WERI-Rb-1 (cell line): ENCODE data around the gene PXK.

ENCODE experiments used
- DNase-seq: peaks from one replicate; pipeline ENCODE4 v3.0.0-alpha.2; 2020
- H3K27ac ChIP-seq: fragments of 250-450 bp; sonication (Bioruptor Pico); 2 replicates; pipeline ENCODE4 v1.5.1; 2020; ENCODE audit warnings: mild to moderate bottlenecking, moderate library complexity
- H3K27me3 ChIP-seq: fragments of 250-450 bp; sonication (Bioruptor Pico); 2 replicates; pipeline ENCODE4 v1.5.1; 2021; ENCODE audit warnings: mild to moderate bottlenecking, low read depth, moderate library complexity; ENCODE audit not compliant: insufficient read depth, severe bottlenecking
- H3K36me3 ChIP-seq: fragments of 250-450 bp; sonication (Bioruptor Pico); 2 replicates; pipeline ENCODE4 v1.5.1; 2020; ENCODE audit warnings: mild to moderate bottlenecking, moderate library complexity
- H3K4me3 ChIP-seq: 2 replicates; pipeline ENCODE4 v1.5.1; 2011; ENCODE audit warnings: low read depth, mild to moderate bottlenecking, control low read depth, low read length
- H3K9me3 ChIP-seq: fragments of 250-450 bp; sonication (Bioruptor Pico); 2 replicates; pipeline ENCODE4 v1.5.1; 2021; ENCODE audit warnings: mild to moderate bottlenecking, moderate library complexity; ENCODE audit not compliant: severe bottlenecking
- TF ChIP-seq, protein P1 (sequence below): IDR thresholded peaks from 2 replicates; pipeline ENCODE4 v1.5.1; 2011; ENCODE audit warnings: low read depth, mild to moderate bottlenecking, control low read depth, inconsistent platforms, low read length

The PXK gene

DNA sequence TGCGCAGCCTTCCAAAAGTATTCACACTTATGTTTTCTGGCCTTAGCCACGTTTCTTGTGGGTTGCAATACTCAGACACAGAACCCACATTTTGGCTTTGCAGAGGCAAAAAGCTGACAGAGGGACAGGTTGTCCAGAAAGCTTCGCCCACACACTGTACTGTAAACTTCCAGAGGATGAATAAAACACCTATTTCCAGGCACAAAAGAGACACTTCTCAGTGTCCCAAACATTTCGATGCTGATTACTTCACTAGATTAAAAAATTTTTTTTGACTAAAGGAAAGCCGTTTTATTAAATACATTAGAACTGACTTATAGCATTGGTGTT is 131.2 kb downstream of the PXK start:
- DNase-seq: no peak
- H3K4me3 ChIP-seq: no peak overlapping the region
- H3K27ac ChIP-seq: no peak overlapping the region
- H3K9me3 ChIP-seq: no peaks in the 10 kb centered on the region
- TF ChIP-seq, protein P1, sequence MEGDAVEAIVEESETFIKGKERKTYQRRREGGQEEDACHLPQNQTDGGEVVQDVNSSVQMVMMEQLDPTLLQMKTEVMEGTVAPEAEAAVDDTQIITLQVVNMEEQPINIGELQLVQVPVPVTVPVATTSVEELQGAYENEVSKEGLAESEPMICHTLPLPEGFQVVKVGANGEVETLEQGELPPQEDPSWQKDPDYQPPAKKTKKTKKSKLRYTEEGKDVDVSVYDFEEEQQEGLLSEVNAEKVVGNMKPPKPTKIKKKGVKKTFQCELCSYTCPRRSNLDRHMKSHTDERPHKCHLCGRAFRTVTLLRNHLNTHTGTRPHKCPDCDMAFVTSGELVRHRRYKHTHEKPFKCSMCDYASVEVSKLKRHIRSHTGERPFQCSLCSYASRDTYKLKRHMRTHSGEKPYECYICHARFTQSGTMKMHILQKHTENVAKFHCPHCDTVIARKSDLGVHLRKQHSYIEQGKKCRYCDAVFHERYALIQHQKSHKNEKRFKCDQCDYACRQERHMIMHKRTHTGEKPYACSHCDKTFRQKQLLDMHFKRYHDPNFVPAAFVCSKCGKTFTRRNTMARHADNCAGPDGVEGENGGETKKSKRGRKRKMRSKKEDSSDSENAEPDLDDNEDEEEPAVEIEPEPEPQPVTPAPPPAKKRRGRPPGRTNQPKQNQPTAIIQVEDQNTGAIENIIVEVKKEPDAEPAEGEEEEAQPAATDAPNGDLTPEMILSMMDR: no peak
- no peaks in the 10 kb centered on the region for H3K36me3 ChIP-seq
- H3K27me3 ChIP-seq: no peaks in the 10 kb centered on the region

DNA sequence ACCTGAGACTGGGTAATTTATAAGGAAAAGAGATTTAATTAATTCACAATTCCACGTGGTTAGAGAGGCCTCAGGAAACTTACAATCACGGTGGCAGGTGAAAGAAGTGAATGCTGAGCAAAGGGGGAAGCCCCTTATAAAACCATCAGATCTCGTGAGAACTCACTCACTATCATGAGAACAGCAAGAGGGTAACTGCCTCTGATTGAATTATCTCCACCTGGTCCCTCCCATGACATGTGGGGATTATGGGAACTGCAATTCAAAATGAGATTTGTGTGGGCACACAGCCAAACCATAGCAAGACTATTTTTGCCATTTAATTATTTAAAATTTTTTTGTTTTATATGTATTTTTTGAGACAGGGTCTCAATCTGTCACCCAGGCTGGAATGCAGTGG is 132.2 kb downstream of the PXK start:
- TF ChIP-seq, protein P1: no peak
- Histone ChIP-seq H3K4me3 (no peak overlapping the region), H3K27me3 (no peaks in the 10 kb centered on the region), H3K9me3 (no peaks in the 10 kb centered on the region), H3K27ac (no peak overlapping the region), H3K36me3 (no peaks in the 10 kb centered on the region)
- DNase-seq: no peak

DNA sequence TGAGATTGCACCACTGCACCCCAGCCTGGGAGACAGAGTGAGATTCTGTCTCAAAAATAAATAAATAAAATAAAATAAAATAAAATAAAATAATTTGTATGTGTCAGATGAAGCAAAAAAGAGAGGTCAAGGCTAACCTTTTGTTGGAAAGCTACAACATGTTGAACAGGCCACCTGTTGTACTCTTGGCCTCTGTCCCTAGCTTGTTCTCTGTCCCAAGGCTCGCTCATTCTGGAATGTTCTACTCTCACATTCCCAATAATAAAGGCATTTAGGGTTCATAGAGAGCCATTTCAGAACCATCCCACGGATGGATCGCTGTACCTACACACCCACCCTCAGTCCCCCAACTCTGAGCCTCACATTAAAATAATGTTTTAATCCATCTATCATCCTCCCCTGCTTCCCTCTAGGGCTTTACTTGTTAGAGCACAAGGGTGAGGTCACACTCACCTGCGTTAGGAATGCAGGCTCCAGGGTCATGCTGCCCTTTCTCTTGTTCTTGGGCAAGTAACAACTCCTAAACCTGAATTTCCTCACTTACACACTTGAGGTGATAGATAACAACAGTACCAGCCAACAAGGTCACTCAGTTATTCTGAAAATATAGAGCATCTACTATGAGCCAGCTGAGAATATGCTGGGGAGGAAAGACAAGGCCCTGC is 134.3 kb downstream of the PXK start:
- no peaks in the 10 kb centered on the region for H3K27me3 ChIP-seq
- H3K27ac ChIP-seq: 0 out of 2 replicates have a peak overlapping the region, but pooled peaks have one; percentile 12
- no peak for DNase-seq
- H3K4me3 ChIP-seq: no peak overlapping the region
- TF ChIP-seq, protein P1: no peak
- no peaks in the 10 kb centered on the region for H3K9me3 ChIP-seq
- H3K36me3 ChIP-seq: no peaks in the 10 kb centered on the region

DNA sequence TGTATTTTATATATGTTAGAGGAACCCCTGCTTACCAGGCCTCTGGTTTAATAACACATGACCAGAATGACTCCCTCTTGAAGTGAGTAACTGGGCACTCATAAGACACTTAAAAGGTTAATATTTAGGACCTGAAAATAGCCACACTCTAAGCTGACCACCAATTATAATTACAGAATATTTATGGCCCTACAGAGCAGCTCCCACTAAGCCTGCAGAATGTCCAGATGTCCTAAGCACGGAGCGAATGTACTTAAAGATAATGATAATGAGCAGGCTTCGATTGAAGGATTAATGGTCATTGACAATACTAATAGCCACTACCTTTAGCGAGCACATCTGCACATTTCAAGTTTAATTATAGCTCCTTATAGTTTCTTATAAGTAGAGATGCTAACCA is 136.4 kb downstream of the PXK start:
- DNase-seq: peak; percentile 63
- H3K36me3 ChIP-seq: no peaks in the 10 kb centered on the region
- no peaks in the 10 kb centered on the region for H3K9me3 ChIP-seq
- no peaks in the 10 kb centered on the region for H3K27me3 ChIP-seq
- TF ChIP-seq, protein P1: no peak
- peak overlapping the region; percentile 24 for H3K27ac ChIP-seq
- no peak overlapping the region for H3K4me3 ChIP-seq

DNA sequence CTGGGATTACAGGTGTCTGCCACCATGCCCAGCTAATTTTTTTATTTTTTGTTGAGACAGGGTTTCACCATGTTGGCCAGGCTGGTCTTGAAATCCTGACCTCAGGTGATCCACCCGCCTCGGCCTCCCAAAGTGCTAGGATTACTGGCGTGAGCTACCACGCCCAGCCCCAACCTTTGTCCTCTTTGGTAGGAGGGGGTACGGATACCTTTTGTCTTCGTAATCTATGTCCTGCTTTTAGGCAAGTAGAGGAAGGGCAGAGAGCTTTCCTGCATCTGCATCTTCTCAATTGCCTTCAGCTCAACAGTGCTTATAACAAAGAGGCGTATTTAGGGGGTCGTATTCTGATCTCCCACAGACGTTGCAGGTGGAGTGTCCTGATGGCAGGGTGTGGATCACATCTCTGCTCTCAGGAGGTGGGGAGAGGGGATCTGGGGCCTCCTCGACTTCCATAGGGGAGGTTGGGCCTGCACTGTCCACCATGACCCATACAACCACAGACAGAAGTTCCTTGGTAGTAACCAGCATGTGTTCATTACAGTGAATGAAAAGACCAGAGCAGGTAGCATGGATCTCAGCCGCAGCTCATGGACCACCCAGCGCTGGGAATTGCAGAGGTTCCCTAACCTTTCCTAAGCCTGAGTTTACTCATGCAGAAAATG is 137.8 kb downstream of the PXK start:
- TF ChIP-seq, protein P1: no peak
- H3K27me3 ChIP-seq: no peaks in the 10 kb centered on the region
- H3K27ac ChIP-seq: peak overlapping the region; percentile 80
- DNase-seq: no peak
- no peak overlapping the region for H3K4me3 ChIP-seq
- H3K36me3 ChIP-seq: no peaks in the 10 kb centered on the region
- no peaks in the 10 kb centered on the region for H3K9me3 ChIP-seq
